ENCODE results near the gene TTC31.

DNA sequence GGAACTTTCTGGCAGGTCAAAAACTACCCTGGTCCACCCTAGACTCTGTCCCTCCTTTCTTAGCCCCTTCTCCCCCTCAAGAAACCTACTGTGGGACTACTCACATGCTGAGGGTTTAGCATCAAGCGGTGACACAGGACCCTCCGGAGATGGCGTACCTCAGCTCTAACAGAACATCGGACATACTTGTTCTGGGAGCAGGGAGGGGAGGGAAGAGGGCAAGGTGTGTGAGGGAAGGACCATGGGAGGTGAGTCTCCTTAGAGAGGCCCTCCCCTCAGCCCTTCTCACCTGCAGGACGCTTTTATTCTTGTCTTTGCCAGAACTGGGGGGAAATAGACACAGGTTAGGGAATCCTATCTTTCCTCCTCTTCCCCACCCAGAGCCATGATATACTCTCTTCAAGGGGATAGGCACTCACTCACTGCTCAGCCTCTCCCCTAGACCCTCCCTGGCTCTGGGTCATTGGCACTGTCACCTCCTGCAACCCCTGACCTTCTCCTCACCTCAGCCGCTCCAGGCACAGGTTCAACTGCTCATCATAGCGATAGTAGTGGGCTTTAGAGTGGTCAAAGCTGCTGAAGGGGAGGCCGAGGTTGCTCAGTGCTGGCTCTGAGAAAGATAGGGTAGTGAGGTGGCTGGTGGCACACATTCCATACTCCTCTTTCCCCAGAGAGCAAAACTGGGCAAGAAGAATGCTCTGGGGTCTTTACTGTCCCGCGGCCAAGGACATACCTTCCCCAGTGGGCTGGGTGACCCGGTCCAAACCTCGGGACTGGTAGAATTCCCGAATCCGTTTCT is 22.8 kb downstream of the TTC31 start:
- TF ChIP-seq, protein P1, sequence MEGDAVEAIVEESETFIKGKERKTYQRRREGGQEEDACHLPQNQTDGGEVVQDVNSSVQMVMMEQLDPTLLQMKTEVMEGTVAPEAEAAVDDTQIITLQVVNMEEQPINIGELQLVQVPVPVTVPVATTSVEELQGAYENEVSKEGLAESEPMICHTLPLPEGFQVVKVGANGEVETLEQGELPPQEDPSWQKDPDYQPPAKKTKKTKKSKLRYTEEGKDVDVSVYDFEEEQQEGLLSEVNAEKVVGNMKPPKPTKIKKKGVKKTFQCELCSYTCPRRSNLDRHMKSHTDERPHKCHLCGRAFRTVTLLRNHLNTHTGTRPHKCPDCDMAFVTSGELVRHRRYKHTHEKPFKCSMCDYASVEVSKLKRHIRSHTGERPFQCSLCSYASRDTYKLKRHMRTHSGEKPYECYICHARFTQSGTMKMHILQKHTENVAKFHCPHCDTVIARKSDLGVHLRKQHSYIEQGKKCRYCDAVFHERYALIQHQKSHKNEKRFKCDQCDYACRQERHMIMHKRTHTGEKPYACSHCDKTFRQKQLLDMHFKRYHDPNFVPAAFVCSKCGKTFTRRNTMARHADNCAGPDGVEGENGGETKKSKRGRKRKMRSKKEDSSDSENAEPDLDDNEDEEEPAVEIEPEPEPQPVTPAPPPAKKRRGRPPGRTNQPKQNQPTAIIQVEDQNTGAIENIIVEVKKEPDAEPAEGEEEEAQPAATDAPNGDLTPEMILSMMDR (IDR thresholded peaks at IDR 0.05): no peak
- TF ChIP-seq EZH2 (IDR thresholded peaks at IDR 0.05; ENCODE audit: borderline replicate concordance, insufficient read depth, low read depth, low read length, poor library complexity, severe bottlenecking): no peak
